ENCODE results near the gene RNU4-1. TPM values are rescaled to one million over a fixed set of nuclear protein-coding genes. Genes with fewer than 3 reads are reported as not detected.

The RNU4-1 gene
- total and polyA plus RNA-seq, 4 donors, result under 0.01 to 26.0 (median under 0.01) TPM; not detected in 1

- Histone ChIP-seq H3K9me3 (ENCODE audit: control insufficient read depth in 4 of 4, low read length in 3 of 4) (no peaks in the 10 kb centered on the region), H3K9ac (ENCODE audit: low read depth in 1 of 2, low read length in 2 of 2) (no peak overlapping the region), H3K27me3 (ENCODE audit: control insufficient read depth in 4 of 4, insufficient read depth in 4 of 4, low read length in 3 of 4) (no peaks in the 10 kb centered on the region), H3K4me3 (ENCODE audit: low read depth in 1 of 3, low read length in 3 of 3) (no peak overlapping the region), H3K27ac (ENCODE audit: low read depth in 1 of 2, low read length in 2 of 2) (no peak overlapping the region), H3K36me3 (ENCODE audit: control insufficient read depth in 4 of 4, insufficient read depth in 3 of 4, low read depth in 1 of 4, low read length in 3 of 4) (no peaks in the 10 kb centered on the region), H3K4me1 (ENCODE audit: control insufficient read depth in 4 of 4, insufficient read depth in 4 of 4, low read length in 3 of 4) (no peaks in the 10 kb centered on the region)
- no peak for TF ChIP-seq YY1 (IDR thresholded peaks at IDR 0.05)
- no peak for TF ChIP-seq ATF3 (IDR thresholded peaks at IDR 0.05)
- no peak for TF ChIP-seq NR2F2 (IDR thresholded peaks at IDR 0.05)
- TF ChIP-seq CTCF (IDR thresholded peaks at IDR 0.05; ENCODE audit: low read depth, low read length, missing input control), result no peak
- TF ChIP-seq FOXA2 (IDR thresholded peaks at IDR 0.05), result no peak
- no peak for TF ChIP-seq EGR1 (IDR thresholded peaks at IDR 0.05; ENCODE audit: low read depth in 2 of 2)
- TF ChIP-seq RAD21 (IDR thresholded peaks at IDR 0.05), result no peak
- no peak for TF ChIP-seq JUND (IDR thresholded peaks at IDR 0.05)
- no peak for TF ChIP-seq ZBTB33 (IDR thresholded peaks at IDR 0.05)
- TF ChIP-seq MAX (IDR thresholded peaks at IDR 0.05), result no peak
- TF ChIP-seq GABPA (IDR thresholded peaks at IDR 0.05 in 1 of 2, conservative IDR thresholded peaks at IDR 0.05 in 1 of 2), result no peak
- no peak for TF ChIP-seq FOXA1 (IDR thresholded peaks at IDR 0.05)
- TF ChIP-seq TAF1 (conservative IDR thresholded peaks at IDR 0.05), result no peak
- TF ChIP-seq SP1 (IDR thresholded peaks at IDR 0.05), result no peak
- TF ChIP-seq HNF4G (IDR thresholded peaks at IDR 0.05), result no peak
- no peak for TF ChIP-seq REST (IDR thresholded peaks at IDR 0.05)
- TF ChIP-seq HNF4A (conservative IDR thresholded peaks at IDR 0.05), result no peak
- no peak for TF ChIP-seq RXRA (IDR thresholded peaks at IDR 0.05)
- DNase-seq (ENCODE audit: low spot score), result no peak
- 91% methylated on average over 7 of the region's 7 CpGs for WGBS
These were observed 9.7 kb downstream of the RNU4-1 start for GRCh38 chr12:120283318-120283717.
